H9 (cell line): ENCODE measurements around the gene ZFP36. TPM values are rescaled to one million over a fixed set of nuclear protein-coding genes. Genes with fewer than 3 reads are reported as not detected.

Source experiments
- DNase-seq: peaks from one replicate; pipeline ENCODE4 v3.0.0-alpha.2; 2017
- H2AFZ ChIP-seq: one replicate; pipeline ENCODE4 v1.6.1; 2013; ENCODE audit warnings: mild to moderate bottlenecking, low read length, control low read depth, moderate library complexity
- H2AK5ac ChIP-seq: 2 replicates; pipeline ENCODE4 v1.6.1; 2013; ENCODE audit warnings: low read length, control low read depth, mixed read lengths; ENCODE audit not compliant: insufficient read length
- H2BK120ac ChIP-seq: one replicate; pipeline ENCODE4 v1.6.1; 2013; ENCODE audit warnings: low read depth, mild to moderate bottlenecking, low read length, control low read depth, inconsistent platforms; ENCODE audit not compliant: poor library complexity, severe bottlenecking
- H2BK12ac ChIP-seq: 2 replicates; pipeline ENCODE4 v1.6.1; 2013; ENCODE audit warnings: low read length, control low read depth, mixed read lengths, low read depth; ENCODE audit not compliant: insufficient read length
- H2BK15ac ChIP-seq: 2 replicates; pipeline ENCODE4 v1.6.1; 2013; ENCODE audit warnings: low read depth, low read length, control low read depth
- H2BK20ac ChIP-seq: one replicate; pipeline ENCODE4 v1.6.1; 2013; ENCODE audit warnings: low read depth, mild to moderate bottlenecking, low read length, control low read depth, inconsistent platforms; ENCODE audit not compliant: poor library complexity, severe bottlenecking
- H2BK5ac ChIP-seq: 2 replicates; pipeline ENCODE4 v1.6.1; 2013; ENCODE audit warnings: low read length, control low read depth, mixed read lengths; ENCODE audit not compliant: insufficient read length
- H3K14ac ChIP-seq: 2 replicates; pipeline ENCODE4 v1.6.1; 2013; ENCODE audit warnings: low read length, control low read depth; ENCODE audit not compliant: insufficient read depth
- H3K18ac ChIP-seq: 2 replicates; pipeline ENCODE4 v1.6.1; 2013; ENCODE audit warnings: low read depth, mild to moderate bottlenecking, mixed read lengths, low read length, control low read depth; ENCODE audit not compliant: insufficient read length
- H3K23ac ChIP-seq: 2 replicates; pipeline ENCODE4 v1.6.1; 2013; ENCODE audit warnings: low read length, control low read depth, mixed read lengths, low read depth; ENCODE audit not compliant: insufficient read length
- H3K23me2 ChIP-seq: 2 replicates; pipeline ENCODE4 v1.6.1; 2013; ENCODE audit warnings: low read depth, mild to moderate bottlenecking, mixed read lengths, low read length, control low read depth; ENCODE audit not compliant: insufficient read length, poor library complexity, severe bottlenecking
- H3K27ac ChIP-seq: 2 replicates; pipeline ENCODE4 v1.5.1; 2013; ENCODE audit warnings: low read length, control low read depth, mixed read lengths, low read depth; ENCODE audit not compliant: insufficient read length
- H3K27me3 ChIP-seq: 2 replicates; pipeline ENCODE4 v1.6.1; 2013; ENCODE audit warnings: low read length, control low read depth, inconsistent platforms; ENCODE audit not compliant: insufficient read depth
- H3K4ac ChIP-seq: 2 replicates; pipeline ENCODE4 v1.6.1; 2013; ENCODE audit warnings: low read depth, mild to moderate bottlenecking, control low read depth, inconsistent platforms, low read length, moderate library complexity
- H3K4me1 ChIP-seq: 2 replicates; pipeline ENCODE4 v1.6.1; 2013; ENCODE audit warnings: low read length, control low read depth, inconsistent platforms; ENCODE audit not compliant: insufficient read depth
- H3K4me2 ChIP-seq: 2 replicates; pipeline ENCODE4 v1.6.1; 2013; ENCODE audit warnings: low read length, control low read depth, mixed read lengths; ENCODE audit not compliant: insufficient read length, insufficient read depth
- H3K56ac ChIP-seq: 2 replicates; pipeline ENCODE4 v1.6.1; 2013; ENCODE audit warnings: low read depth, mild to moderate bottlenecking, mixed read lengths, low read length, control low read depth; ENCODE audit not compliant: insufficient read length
- H3K79me1 ChIP-seq: 2 replicates; pipeline ENCODE4 v1.6.1; 2013; ENCODE audit warnings: low read depth, mild to moderate bottlenecking, moderate library complexity, low read length, control low read depth, inconsistent platforms; ENCODE audit not compliant: insufficient read depth, poor library complexity, severe bottlenecking
- H3K79me2 ChIP-seq: 2 replicates; pipeline ENCODE4 v1.6.1; 2013; ENCODE audit warnings: low read length, control low read depth, inconsistent platforms; ENCODE audit not compliant: insufficient read depth
- H3K9ac ChIP-seq: 2 replicates; pipeline ENCODE4 v1.6.1; 2013; ENCODE audit warnings: low read length, control low read depth, mixed read lengths; ENCODE audit not compliant: insufficient read length; ENCODE audit errors: extremely low read depth
- H3K9me3 ChIP-seq: one replicate; pipeline ENCODE4 v1.6.1; 2013; ENCODE audit warnings: low read depth, low read length, inconsistent platforms; ENCODE audit not compliant: control insufficient read depth
- H3T11ph ChIP-seq: one replicate; pipeline ENCODE4 v1.6.1; 2013; ENCODE audit warnings: mild to moderate bottlenecking, low read length, control low read depth, inconsistent platforms
- H4K20me1 ChIP-seq: one replicate; pipeline ENCODE4 v1.6.1; 2013; ENCODE audit not compliant: control insufficient read depth, insufficient read length, insufficient read depth
- H4K5ac ChIP-seq: 2 replicates; pipeline ENCODE4 v1.6.1; 2013; ENCODE audit warnings: low read depth, mild to moderate bottlenecking, mixed read lengths, low read length, control low read depth; ENCODE audit not compliant: insufficient read length
- H4K8ac ChIP-seq: replicated peaks from 2 replicates; pipeline ENCODE4 v1.6.1; 2013; ENCODE audit warnings: low read length, control low read depth, mixed read lengths, low read depth; ENCODE audit not compliant: insufficient read length
- H4K91ac ChIP-seq: 2 replicates; pipeline ENCODE4 v1.6.1; 2013; ENCODE audit warnings: low read depth, mild to moderate bottlenecking, moderate library complexity, mixed read lengths, low read length, control low read depth; ENCODE audit not compliant: insufficient read length
- H3K27ac Mint-ChIP-seq, 3 experiments: 2 replicates in 2 of 3; 3 replicates in 1 of 3; pipeline ENCODE4 v1.8.0; 2020 to 2021; ENCODE audit warnings: mixed read lengths in 3 of 3, mild to moderate bottlenecking in 1 of 3, moderate library complexity in 1 of 3
- H3K27me3 Mint-ChIP-seq: 2 replicates; pipeline ENCODE4 v1.8.0; 2021; ENCODE audit warnings: low read depth, mild to moderate bottlenecking, moderate library complexity, mixed read lengths
- H3K36me3 Mint-ChIP-seq, 3 experiments: 2 replicates in 2 of 3; 3 replicates in 1 of 3; pipeline ENCODE4 v1.8.0; 2020 to 2021; ENCODE audit warnings: low read depth in 3 of 3, mixed read lengths in 3 of 3; ENCODE audit not compliant: insufficient read depth in 1 of 3
- H3K4me1 Mint-ChIP-seq, 2 experiments: 2 replicates each; pipeline ENCODE4 v1.8.0; 2020; ENCODE audit warnings: mixed read lengths in 2 of 2
- H3K4me3 Mint-ChIP-seq, 2 experiments: 2 replicates in 1 of 2; 3 replicates in 1 of 2; pipeline ENCODE4 v1.8.0; 2020 to 2021; ENCODE audit warnings: mild to moderate bottlenecking in 2 of 2, mixed read lengths in 2 of 2, moderate library complexity in 1 of 2
- H3K9me3 Mint-ChIP-seq, 2 experiments: 2 replicates in 1 of 2; 3 replicates in 1 of 2; pipeline ENCODE4 v1.8.0; 2020; ENCODE audit warnings: mild to moderate bottlenecking in 2 of 2, mixed read lengths in 2 of 2, moderate library complexity in 1 of 2
- CTCF ChIP-seq: fragments of 200-600 bp; sonication (generic); conservative IDR thresholded peaks from 3 replicates; pipeline ENCODE4 v1.8.0; 2021; ENCODE audit warnings: antibody characterized with exemption, mild to moderate bottlenecking
- WGBS: extraction: QIAGEN DNeasy Blood & Tissue Kit; methylation state at CpG from one replicate; pipeline ENCODE4 v1.1.7; 2013; ENCODE audit warnings: missing lambda C conversion rate, low lambda C conversion rate, mixed read lengths; ENCODE audit not compliant: insufficient read length; ENCODE audit errors: extremely low coverage; 5-methylcytosine and 5-hydroxymethylcytosine counted together
- total RNA-seq: library from RNA; stranded (reverse); gene quantifications from 2 replicates; pipeline ENCODE4 v1.2.1, GENCODE V29; 2021

Gene ZFP36
- total RNA-seq, 1 experiment from 2014 or later = 14.6 TPM

DNA sequence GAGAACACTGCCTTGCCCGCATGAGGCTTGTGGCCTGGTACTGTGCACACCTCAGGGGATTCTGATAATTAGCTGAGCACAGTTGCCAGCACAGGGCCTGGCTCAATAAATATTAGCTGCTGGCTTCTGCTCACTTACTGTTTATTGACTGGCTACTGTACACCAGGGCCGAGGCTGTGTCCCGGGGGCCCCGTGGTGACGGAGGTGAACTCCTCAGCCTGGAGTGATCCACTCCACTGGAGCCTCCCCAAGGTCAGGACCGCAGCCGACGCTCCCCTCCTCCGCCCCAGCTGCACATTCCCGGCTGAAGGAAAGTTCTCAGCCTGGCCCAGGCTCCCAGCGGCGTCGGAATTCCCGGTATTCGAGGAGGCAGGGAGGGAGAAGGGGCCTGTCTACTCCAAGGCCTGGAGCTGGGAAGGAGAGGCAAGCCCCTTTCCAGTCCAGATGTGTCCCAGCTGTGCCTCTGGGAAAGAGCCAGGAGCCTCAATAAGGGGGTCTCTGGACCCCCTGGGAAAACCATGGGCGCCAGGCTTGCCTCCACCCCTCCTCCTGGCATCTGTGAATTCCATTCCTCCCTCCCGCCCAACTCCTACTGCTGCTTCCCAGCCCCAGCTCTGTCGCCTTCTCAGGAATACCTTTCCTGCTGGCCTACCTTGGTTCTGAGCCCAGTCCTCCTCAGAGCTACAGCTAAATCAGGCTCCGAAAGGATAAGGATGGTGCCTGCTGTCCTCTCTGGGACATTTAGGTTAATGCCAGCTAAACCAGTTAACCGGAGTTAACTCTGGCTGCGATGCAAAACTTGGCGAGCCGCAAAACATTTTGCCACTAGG, 21.9 kb downstream of the ZFP36 start:
- H3K27me3 Mint-ChIP-seq = no peaks in the 10 kb centered on the region
- no peak overlapping the region for H2BK20ac ChIP-seq
- H3K18ac ChIP-seq = peak overlapping the region; percentile 80
- H3K9ac ChIP-seq = no peak overlapping the region
- H3K23me2 ChIP-seq = no peaks in the 10 kb centered on the region
- H4K20me1 ChIP-seq = no peaks in the 10 kb centered on the region
- peak overlapping the region; percentile 97 to 99 (median 99) for H3K27ac Mint-ChIP-seq
- WGBS = no CpG with 5 or more reads among the region's 23 CpGs
- peaks cover 40 to 41% of the 10 kb centered on the region in 2 experiments for H3K4me1 Mint-ChIP-seq
- no peak overlapping the region for H2BK120ac ChIP-seq
- DNase-seq = peak; percentile 93
- H3K56ac ChIP-seq = no peak overlapping the region
- no peak overlapping the region for H4K5ac ChIP-seq
- peaks cover 24 to 46% (median 35%) of the 10 kb centered on the region in 3 experiments; a peak in 6 of 7 replicates for H3K36me3 Mint-ChIP-seq
- peaks cover 7% of the 10 kb centered on the region; the same call in 1 of the 2 replicates for H3K4me1 ChIP-seq
- H3K4ac ChIP-seq = no peak overlapping the region
- no peak overlapping the region for H4K91ac ChIP-seq
- no peak overlapping the region for H4K8ac ChIP-seq
- H3K4me3 Mint-ChIP-seq = peak overlapping the region; percentile 17 to 68; a peak in 4 of 5 replicates
- H3K79me2 ChIP-seq = no peaks in the 10 kb centered on the region
- no peak overlapping the region for H2AK5ac ChIP-seq
- no peak overlapping the region; the same call in 1 of the 2 replicates for H2BK15ac ChIP-seq
- peak overlapping the region; percentile 26 for H2BK12ac ChIP-seq
- H3K9me3 ChIP-seq = no peaks in the 10 kb centered on the region
- H3K4me2 ChIP-seq = peak overlapping the region; percentile 15
- H3K9me3 Mint-ChIP-seq = no peaks in the 10 kb centered on the region
- H3K23ac ChIP-seq = no peak overlapping the region
- H2AFZ ChIP-seq = no peak overlapping the region
- no peaks in the 10 kb centered on the region for H3K27me3 ChIP-seq
- H3K79me1 ChIP-seq = no peaks in the 10 kb centered on the region
- H3T11ph ChIP-seq = no peak overlapping the region
- no peak overlapping the region for H2BK5ac ChIP-seq
- TF ChIP-seq CTCF = no peak
- peak overlapping the region; percentile 78 for H3K14ac ChIP-seq
- peak overlapping the region; percentile 73 for H3K27ac ChIP-seq
